K562 (cell line): ENCODE results near the gene SEC11A. TPM values are rescaled to one million over a fixed set of nuclear protein-coding genes. Genes with fewer than 3 reads are reported as not detected.
A peak's percentile ranks its signal among the peaks of the same experiment; 100 is the strongest.

Source experiments
- ADNP ChIP-seq: fragments of 200-800 bp; sonication (Bioruptor generic); IDR thresholded peaks from 2 replicates; pipeline ENCODE4 v1.6.1; 2016; ENCODE audit warnings: missing genetic modification characterization, missing compliant biosample characterization
- ARID1B ChIP-seq: fragments of 450-650 bp; IDR thresholded peaks from 2 replicates; pipeline ENCODE4 v1.6.1; 2016; ENCODE audit warnings: antibody characterized with exemption, mild to moderate bottlenecking, inconsistent platforms
- ARID2 ChIP-seq: fragments of 450-650 bp; IDR thresholded peaks from 2 replicates; pipeline ENCODE4 v1.6.1; 2017; ENCODE audit warnings: antibody characterized with exemption, mild to moderate bottlenecking
- ARNT ChIP-seq, 2 experiments: fragments of 450-650 bp; IDR thresholded peaks; 2 replicates each; pipeline ENCODE4 v1.6.1; 2016; ENCODE audit warnings: mild to moderate bottlenecking in 1 of 2
- ELK1 ChIP-seq: sonication (generic); formaldehyde crosslinking; IDR thresholded peaks from 2 replicates; pipeline ENCODE4 v1.8.1; 2022; ENCODE audit warnings: missing genetic modification reagents
- FOXP1 ChIP-seq: sonication (generic); formaldehyde crosslinking; IDR thresholded peaks from 2 replicates; pipeline ENCODE4 v1.8.0; 2022; ENCODE audit warnings: mild to moderate bottlenecking, missing genetic modification reagents
- HBP1 ChIP-seq: fragments of 450-650 bp; formaldehyde crosslinking; IDR thresholded peaks from 2 replicates; pipeline ENCODE4 v1.4.0; 2022; ENCODE audit warnings: missing genetic modification characterization
- HCFC1 ChIP-seq: IDR thresholded peaks from 2 replicates; pipeline ENCODE4 v1.6.1; 2012; ENCODE audit warnings: low read depth, low read length, improper control_type of control experiment
- HIVEP1 ChIP-seq: fragments of 250-450 bp; sonication (Bioruptor Pico); IDR thresholded peaks from 2 replicates; pipeline ENCODE4 v1.4.0; 2020; ENCODE audit warnings: mild to moderate bottlenecking
- MECOM ChIP-seq: fragments of 250-450 bp; sonication (Bioruptor Pico); IDR thresholded peaks from 2 replicates; pipeline ENCODE4 v1.8.0; 2022; ENCODE audit warnings: inconsistent platforms
- MTA1 ChIP-seq: fragments of 450-650 bp; IDR thresholded peaks from 2 replicates; pipeline ENCODE4 v1.6.1; 2017; ENCODE audit warnings: borderline replicate concordance
- NCOA4 ChIP-seq: fragments of 450-650 bp; IDR thresholded peaks from 2 replicates; pipeline ENCODE4 v1.6.1; 2018; ENCODE audit warnings: mild to moderate bottlenecking; ENCODE audit not compliant: partially characterized antibody
- PHF21A ChIP-seq: fragments of 450-650 bp; IDR thresholded peaks from 2 replicates; pipeline ENCODE4 v1.6.1; 2017; ENCODE audit warnings: low read depth, borderline replicate concordance
- PHF8 ChIP-seq: fragments of 200-600 bp; sonication (generic); IDR thresholded peaks from 2 replicates; pipeline ENCODE4 v1.6.1; 2012; ENCODE audit warnings: mixed run types, mild to moderate bottlenecking, inconsistent platforms, low read length, moderate library complexity, borderline replicate concordance
- POLR2G ChIP-seq: fragments of 200-400 bp; formaldehyde crosslinking; IDR thresholded peaks from 2 replicates; pipeline ENCODE4 v1.6.1; 2017; ENCODE audit warnings: low read depth, mild to moderate bottlenecking, antibody characterized with exemption, low read length, moderate library complexity
- RBM39 ChIP-seq: fragments of 200-400 bp; formaldehyde crosslinking; optimal IDR thresholded peaks from 2 replicates; pipeline ENCODE3; 2018; ENCODE audit warnings: low read depth, low read length
- SMAD3 ChIP-seq: fragments of 450-650 bp; formaldehyde crosslinking; conservative IDR thresholded peaks from 2 replicates; pipeline ENCODE4 v1.4.0; 2020; ENCODE audit warnings: mild to moderate bottlenecking
- TAF9B ChIP-seq: fragments of 450-650 bp; IDR thresholded peaks from 2 replicates; pipeline ENCODE4 v1.6.1; 2018; ENCODE audit warnings: mild to moderate bottlenecking; ENCODE audit not compliant: partially characterized antibody
- ZBTB17 ChIP-seq: fragments of 450-650 bp; formaldehyde crosslinking; IDR thresholded peaks from 2 replicates; pipeline ENCODE4 v1.4.0; 2020; ENCODE audit warnings: mild to moderate bottlenecking
- ZBTB43 ChIP-seq: sonication (generic); formaldehyde crosslinking; IDR thresholded peaks from 2 replicates; pipeline ENCODE4 v1.8.0; 2023; ENCODE audit warnings: mild to moderate bottlenecking, missing genetic modification reagents
- ZBTB8A ChIP-seq: fragments of 450-650 bp; IDR thresholded peaks from 2 replicates; pipeline ENCODE4 v1.6.1; 2018; ENCODE audit warnings: mild to moderate bottlenecking, moderate library complexity; ENCODE audit not compliant: partially characterized antibody
- ZC3H11A ChIP-seq: IDR thresholded peaks from 2 replicates; pipeline ENCODE4 v1.6.1; 2012; ENCODE audit warnings: low read depth, low read length, improper control_type of control experiment
- ZNF197 ChIP-seq: fragments of 200-800 bp; sonication (Bioruptor generic); IDR thresholded peaks from 2 replicates; pipeline ENCODE4 v1.6.1; 2016; ENCODE audit warnings: low read depth, missing genetic modification characterization, missing compliant biosample characterization
- ZNF217 ChIP-seq: sonication (generic); formaldehyde crosslinking; IDR thresholded peaks from 2 replicates; pipeline ENCODE4 v1.8.0; 2022; ENCODE audit warnings: mild to moderate bottlenecking, missing genetic modification reagents
- ZNF354B ChIP-seq: fragments of 250-450 bp; sonication (Bioruptor Pico); IDR thresholded peaks from 2 replicates; pipeline ENCODE4 v1.4.0; 2020
- ZNF444 ChIP-seq: fragments of 250-450 bp; sonication (Bioruptor Pico); IDR thresholded peaks from 2 replicates; pipeline ENCODE4 v1.4.0; 2020; ENCODE audit warnings: mild to moderate bottlenecking, moderate library complexity
- ZNF699 ChIP-seq: fragments of 250-450 bp; sonication (Bioruptor Pico); IDR thresholded peaks from 2 replicates; pipeline ENCODE4 v1.8.0; 2021; ENCODE audit warnings: mild to moderate bottlenecking, moderate library complexity; ENCODE audit not compliant: insufficient replicate concordance
- ZNF707 ChIP-seq: fragments of 250-450 bp; sonication (Bioruptor Pico); conservative IDR thresholded peaks from 2 replicates; pipeline ENCODE4 v1.8.0; 2022; ENCODE audit warnings: inconsistent platforms, mild to moderate bottlenecking, moderate library complexity
- polyA plus RNA-seq, 8 experiments: library from polyadenylated mRNA; depleted of rRNA in 4 of 8; stranded (reverse) in 5 of 8; unstranded in 3 of 8; fragments of >200 nt; fragmentation: Nextera tagmentation in 2 of 8; fragmentation: Illumina TruSeq in 1 of 8; extraction: Ambion mirVana in 2 of 8; extraction: Trizol in 1 of 8; gene quantifications; 2 replicates each; pipeline versions ENCODE4 v1.2.1 to v1.2.3, GENCODE V29; 2011 to 2014; ENCODE audit warnings: inconsistent platforms in 1 of 8, missing spikeins in 1 of 8
- total RNA-seq, 7 experiments: library from RNA; depleted of rRNA in 6 of 7; stranded (reverse); fragments of >200 nt in 6 of 7; fragmentation: Illumina TruSeq in 2 of 7; extraction: Trizol in 2 of 7; gene quantifications; 2 replicates each; pipeline versions ENCODE4 v1.2.1 to v1.2.3, GENCODE V29; 2011 to 2021; ENCODE audit warnings: low replicate concordance in 1 of 7

The SEC11A gene
- total and polyA plus RNA-seq, 9 of the 15 experiments (the other 6 are each of a cell fraction or from before 2014, with no cell fraction given) = 175 to 310 (median 229) TPM

GRCh38 chr15:84747416-84748273 is 31.7 kb upstream of the SEC11A start (continued):
- TF ChIP-seq ZNF444 = no peak
- TF ChIP-seq NCOA4 = no peak
- TF ChIP-seq POLR2G = peak; percentile 66
- no peak for TF ChIP-seq ZBTB17 (CRISPR knock-in tag)
- no peak for TF ChIP-seq FOXP1 (CRISPR knock-in tag)
- no peak for TF ChIP-seq HIVEP1 (CRISPR knock-in tag)
- no peak for TF ChIP-seq ZC3H11A
- TF ChIP-seq SMAD3 = no peak
- no peak for TF ChIP-seq PHF21A
- no peak for TF ChIP-seq ZNF354B
- peak; percentile 36; the same call in 1 of the 2 replicates for TF ChIP-seq ARID2
- no peak for TF ChIP-seq ARNT (IDR thresholded peaks at IDR 0.05)
- TF ChIP-seq ZNF707 = no peak
- TF ChIP-seq ADNP (tag) = no peak
- TF ChIP-seq MTA1 = 0 out of 2 replicates have a peak, but pooled peaks have one; percentile 32
- no peak for TF ChIP-seq ZNF699 (CRISPR knock-in tag)
- no peak for TF ChIP-seq ZBTB43
- no peak for TF ChIP-seq MECOM (CRISPR knock-in tag)
- TF ChIP-seq HCFC1 = no peak
- TF ChIP-seq ELK1 (CRISPR knock-in tag) = no peak
- no peak for TF ChIP-seq ZNF217
- no peak for TF ChIP-seq TAF9B
- no peak for TF ChIP-seq RBM39
- TF ChIP-seq PHF8 = peak; percentile 68; the same call in 1 of the 2 replicates
- TF ChIP-seq ARID1B = peak; percentile 34; the same call in 1 of the 2 replicates
- no peak for TF ChIP-seq HBP1 (CRISPR knock-in tag)
- no peak for TF ChIP-seq ZBTB8A
- TF ChIP-seq ZNF197 = no peak
